Glutamatergic neuron (in vitro differentiated cells): Measurements from ENCODE around the gene C1QL4. TPM values are rescaled to one million over a fixed set of nuclear protein-coding genes. Genes with fewer than 3 reads are reported as not detected.
"Not testable (repeated sequence)": the region's sequence is repeated elsewhere in the genome, so short reads cannot be mapped to it uniquely, and the experiment has no call there.

Experiments
- DNase-seq: peaks from one replicate; pipeline ENCODE4 v3.0.0; 2022
- H3K27ac Mint-ChIP-seq: one replicate; pipeline ENCODE4 v1.8.0; 2020; ENCODE audit warnings: mild to moderate bottlenecking, mixed read lengths, inconsistent platforms; ENCODE audit not compliant: unreplicated experiment
- H3K27me3 Mint-ChIP-seq: one replicate; pipeline ENCODE4 v1.8.0; 2020; ENCODE audit warnings: mild to moderate bottlenecking, moderate library complexity, mixed read lengths, inconsistent platforms; ENCODE audit not compliant: unreplicated experiment
- H3K36me3 Mint-ChIP-seq: one replicate; pipeline ENCODE4 v1.8.0; 2020; ENCODE audit warnings: mild to moderate bottlenecking, mixed read lengths, inconsistent platforms; ENCODE audit not compliant: unreplicated experiment
- H3K4me1 Mint-ChIP-seq: one replicate; pipeline ENCODE4 v1.8.0; 2020; ENCODE audit warnings: mild to moderate bottlenecking, low read depth, mixed read lengths, inconsistent platforms; ENCODE audit not compliant: unreplicated experiment
- H3K4me3 Mint-ChIP-seq: one replicate; pipeline ENCODE4 v1.8.0; 2020; ENCODE audit warnings: mild to moderate bottlenecking, mixed read lengths, inconsistent platforms; ENCODE audit not compliant: unreplicated experiment
- H3K9me3 Mint-ChIP-seq: one replicate; pipeline ENCODE4 v1.8.0; 2020; ENCODE audit warnings: mild to moderate bottlenecking, moderate library complexity, mixed read lengths, inconsistent platforms; ENCODE audit not compliant: unreplicated experiment
- CTCF ChIP-seq: fragments of 200-600 bp; sonication (generic); IDR thresholded peaks from one replicate; pipeline ENCODE4 v1.5.0; 2021; ENCODE audit not compliant: partially characterized antibody, unreplicated experiment
- total RNA-seq: library from RNA; stranded (reverse); fragmentation: NEBNext Ultra II Directional; extraction: Animal tissue kit (Norgen Biotek cat#: 25700); gene quantifications from one replicate; pipeline ENCODE4 v1.2.1, GENCODE V29; 2021; ENCODE audit not compliant: unreplicated experiment

The C1QL4 gene
- total RNA-seq, 1 donor from 2014 or later: 4.8 TPM

- peak; percentile 33 for DNase-seq
- TF ChIP-seq CTCF: peak; percentile 29
- no peaks in the 10 kb centered on the region for H3K36me3 Mint-ChIP-seq
- H3K4me1 Mint-ChIP-seq: peaks cover 24% of the 10 kb centered on the region
- H3K27me3 Mint-ChIP-seq: peaks cover 4% of the 10 kb centered on the region
- H3K27ac Mint-ChIP-seq: peak overlapping the region; percentile 86
- peaks cover 10% of the 10 kb centered on the region for H3K9me3 Mint-ChIP-seq
- H3K4me3 Mint-ChIP-seq: peak overlapping the region; percentile 38
Observed at GRCh38 chr12:49283541-49284429, 53.2 kb downstream of the C1QL4 start.

- H3K9me3 Mint-ChIP-seq: peaks cover 10% of the 10 kb centered on the region
- H3K27ac Mint-ChIP-seq: peak overlapping the region; percentile 90
- H3K4me1 Mint-ChIP-seq: peaks cover 25% of the 10 kb centered on the region
- not testable (repeated sequence) for H3K4me3 Mint-ChIP-seq, DNase-seq, H3K27me3 Mint-ChIP-seq, H3K36me3 Mint-ChIP-seq
Observed at GRCh38 chr12:49282740-49283375, 54.1 kb downstream of the C1QL4 start.

Other genes starting within 250 kb of the C1QL4 start
- 1.2 TPM for gene DHH, start 242.4 kb downstream of the C1QL4 start, total RNA-seq
- gene LMBR1L, start 226.3 kb downstream of the C1QL4 start, total RNA-seq: 371 TPM
- 924 TPM for gene TUBA1B, start 205.8 kb downstream of the C1QL4 start, total RNA-seq
- 7,184 TPM for gene TUBA1A, start 148.1 kb downstream of the C1QL4 start, total RNA-seq
- gene TUBA1C, start 72.1 kb downstream of the C1QL4 start, total RNA-seq: 66.7 TPM
- gene PRPH, start 42.0 kb downstream of the C1QL4 start, total RNA-seq: 2,189 TPM
- 11.7 TPM for gene TROAP, start 13.9 kb downstream of the C1QL4 start, total RNA-seq
- 4.5 TPM for gene DNAJC22, start 9.7 kb upstream of the C1QL4 start, total RNA-seq
- 43.9 TPM for gene SPATS2, start 30.3 kb upstream of the C1QL4 start, total RNA-seq
- gene KCNH3, start 201.8 kb upstream of the C1QL4 start, total RNA-seq: 5.9 TPM
- gene MCRS1, start 231.0 kb upstream of the C1QL4 start, total RNA-seq: 103 TPM